DOHH2 (cell line): ENCODE results near the gene KCNE1.
"Not testable (repeated sequence)": the region's sequence is repeated elsewhere in the genome, so short reads cannot be mapped to it uniquely, and the experiment has no call there.

Experiments
- EZH2phosphoT487 ChIP-seq: fragments of 200-600 bp; sonication (generic); IDR thresholded peaks from 2 replicates; pipeline ENCODE4 v1.6.1; 2017; ENCODE audit warnings: borderline replicate concordance, mild to moderate bottlenecking, antibody characterized with exemption, low read length, moderate library complexity, mixed read lengths
- TF ChIP-seq, protein P1 (sequence below): fragments of 200-600 bp; sonication (generic); IDR thresholded peaks from one replicate; pipeline ENCODE4 v1.5.1; 2014; ENCODE audit warnings: antibody characterized with exemption, mild to moderate bottlenecking, low read depth, low read length; ENCODE audit not compliant: poor library complexity, severe bottlenecking

DNA sequence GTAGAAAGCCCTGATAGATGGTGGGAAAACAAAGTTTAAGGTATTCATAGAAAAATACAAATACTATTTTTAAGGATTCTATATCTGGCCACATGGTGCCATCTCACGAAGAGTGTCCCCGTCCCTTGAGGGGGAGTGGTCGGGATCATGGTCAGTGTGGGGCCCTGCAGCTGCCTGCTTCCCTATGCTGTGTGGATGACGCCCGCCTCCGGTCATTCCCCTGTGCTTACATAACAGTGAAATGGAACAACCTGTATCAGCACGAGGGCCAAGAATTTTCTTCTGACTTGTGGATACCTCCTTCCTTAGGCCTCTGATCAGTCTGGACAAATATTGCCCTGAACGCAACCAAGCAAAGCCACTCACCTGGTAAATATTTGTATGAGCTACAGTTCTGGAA lies 84.7 kb downstream of the KCNE1 start:
- TF ChIP-seq, protein P1, sequence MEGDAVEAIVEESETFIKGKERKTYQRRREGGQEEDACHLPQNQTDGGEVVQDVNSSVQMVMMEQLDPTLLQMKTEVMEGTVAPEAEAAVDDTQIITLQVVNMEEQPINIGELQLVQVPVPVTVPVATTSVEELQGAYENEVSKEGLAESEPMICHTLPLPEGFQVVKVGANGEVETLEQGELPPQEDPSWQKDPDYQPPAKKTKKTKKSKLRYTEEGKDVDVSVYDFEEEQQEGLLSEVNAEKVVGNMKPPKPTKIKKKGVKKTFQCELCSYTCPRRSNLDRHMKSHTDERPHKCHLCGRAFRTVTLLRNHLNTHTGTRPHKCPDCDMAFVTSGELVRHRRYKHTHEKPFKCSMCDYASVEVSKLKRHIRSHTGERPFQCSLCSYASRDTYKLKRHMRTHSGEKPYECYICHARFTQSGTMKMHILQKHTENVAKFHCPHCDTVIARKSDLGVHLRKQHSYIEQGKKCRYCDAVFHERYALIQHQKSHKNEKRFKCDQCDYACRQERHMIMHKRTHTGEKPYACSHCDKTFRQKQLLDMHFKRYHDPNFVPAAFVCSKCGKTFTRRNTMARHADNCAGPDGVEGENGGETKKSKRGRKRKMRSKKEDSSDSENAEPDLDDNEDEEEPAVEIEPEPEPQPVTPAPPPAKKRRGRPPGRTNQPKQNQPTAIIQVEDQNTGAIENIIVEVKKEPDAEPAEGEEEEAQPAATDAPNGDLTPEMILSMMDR = not testable (repeated sequence)
- TF ChIP-seq EZH2phosphoT487 = not testable (repeated sequence)
